NCI-H128 (cell line): ENCODE results near the gene TPST1.
"Not testable (repeated sequence)": the region's sequence is repeated elsewhere in the genome, so short reads cannot be mapped to it uniquely, and the experiment has no call there.

ENCODE experiments used
- DNase-seq: peaks from one replicate; lab custom pipeline; 2025; ENCODE audit not compliant: unreplicated experiment; lab: John Stamatoyannopoulos, UW

TPST1 gene

DNA sequence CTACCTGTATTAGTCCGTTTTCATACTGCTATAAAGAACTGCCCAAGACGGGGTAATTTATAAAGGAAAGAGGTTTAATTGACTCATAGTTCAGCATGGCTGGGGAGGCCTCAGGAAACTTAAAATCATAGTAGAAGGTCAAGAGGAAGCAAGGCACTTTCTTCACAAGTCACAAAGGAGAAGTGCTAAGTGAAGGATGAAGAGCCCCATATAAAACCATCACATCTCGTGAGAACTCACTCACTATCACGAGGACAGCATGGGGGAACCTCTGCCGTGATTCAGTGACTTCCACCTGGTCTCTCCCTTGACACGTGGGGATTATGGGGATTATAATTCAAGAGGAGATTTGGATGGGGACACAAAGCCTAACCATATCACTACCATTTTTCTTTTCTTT, 119.9 kb downstream of the TPST1 start:
- DNase-seq = not testable (repeated sequence)

DNA sequence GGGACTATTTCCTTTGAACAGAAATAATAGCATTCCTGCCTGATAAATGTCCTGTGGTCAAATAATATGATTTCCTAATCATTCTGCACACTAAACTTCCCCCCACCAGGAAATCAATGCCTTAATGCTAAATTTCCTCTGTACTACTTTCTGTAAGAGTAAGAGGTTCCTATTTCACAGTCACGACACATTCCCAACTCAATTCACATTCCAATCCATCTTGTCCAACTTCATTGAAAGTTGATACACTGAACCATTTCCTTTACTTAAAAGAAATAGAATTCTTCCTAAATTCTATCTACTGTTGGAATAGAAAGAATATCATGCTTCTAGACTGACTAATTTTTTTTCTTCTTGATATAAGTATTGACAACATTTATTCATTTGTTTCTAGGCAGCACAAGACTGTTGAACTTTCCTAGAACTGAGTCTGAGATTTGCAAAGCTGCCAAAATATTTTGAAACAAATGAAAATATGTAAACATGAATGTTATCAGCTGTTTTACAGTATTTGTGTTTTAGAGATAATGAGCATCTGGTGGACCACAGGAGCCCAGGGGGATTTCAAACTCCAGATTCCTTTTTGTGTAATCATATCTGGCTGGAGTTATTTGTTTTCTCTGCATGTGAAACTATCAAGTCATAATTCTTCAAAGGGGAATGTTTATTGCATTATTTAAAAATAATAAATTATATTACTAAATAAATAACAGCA, 121.5 kb downstream of the TPST1 start:
- DNase-seq = no peak

DNA sequence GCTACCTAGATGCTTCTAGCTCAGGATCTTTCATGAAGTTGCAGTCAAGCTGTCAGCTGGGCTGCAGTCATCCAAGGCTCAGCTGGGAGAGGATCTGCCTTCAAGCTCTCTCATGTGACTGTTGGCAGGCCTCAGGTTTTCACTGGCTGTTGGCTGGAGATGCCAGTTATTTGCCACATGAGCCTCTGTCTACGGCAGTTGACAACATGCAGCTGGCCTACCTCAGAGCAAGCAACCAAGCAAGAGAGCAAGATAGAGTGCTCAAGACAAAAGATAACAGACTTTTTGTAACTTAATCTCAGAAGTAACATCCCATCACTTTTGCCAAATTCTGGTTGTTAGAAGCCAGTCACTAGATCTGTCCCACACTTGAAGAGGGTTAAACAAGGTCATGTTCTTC, 125.8 kb downstream of the TPST1 start:
- no peak for DNase-seq

DNA sequence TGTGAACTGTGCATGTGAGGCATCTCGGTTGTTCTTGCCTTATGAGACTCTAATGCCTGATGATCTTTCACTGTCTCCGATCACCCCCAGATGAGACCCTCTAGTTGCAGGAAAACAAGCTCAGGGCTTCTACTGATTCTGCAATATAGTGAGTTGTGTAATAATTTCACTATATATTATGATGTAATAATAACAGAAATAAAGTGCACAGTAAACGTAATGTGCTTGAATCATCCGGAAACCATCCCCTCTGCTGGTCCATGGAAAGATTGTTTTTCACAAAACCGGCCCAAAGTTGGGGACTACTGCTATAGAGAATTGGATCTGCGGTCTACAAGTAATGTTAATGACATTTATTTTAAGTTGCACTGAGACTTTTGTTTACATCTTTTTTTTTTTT, 126.7 kb downstream of the TPST1 start:
- no peak for DNase-seq

DNA sequence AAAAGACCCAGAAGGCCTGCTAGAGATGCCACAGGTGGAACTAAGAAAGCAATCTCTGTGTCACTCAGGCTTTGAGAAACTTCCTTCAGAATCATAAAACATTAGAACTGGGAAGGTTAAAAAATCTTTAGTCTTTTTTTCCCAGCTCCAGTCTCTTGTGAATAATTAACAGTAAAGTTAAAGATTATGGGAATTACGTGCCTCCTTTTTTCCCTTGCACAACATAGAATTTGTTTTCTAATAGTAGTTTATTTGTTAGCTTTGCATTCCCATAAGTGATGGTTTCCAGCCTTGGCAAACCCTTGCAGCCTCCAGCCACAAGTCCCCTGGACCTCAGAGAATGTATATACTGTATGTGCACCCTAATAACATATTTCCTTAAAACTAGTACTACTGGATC, 128.3 kb downstream of the TPST1 start:
- DNase-seq = no peak

DNA sequence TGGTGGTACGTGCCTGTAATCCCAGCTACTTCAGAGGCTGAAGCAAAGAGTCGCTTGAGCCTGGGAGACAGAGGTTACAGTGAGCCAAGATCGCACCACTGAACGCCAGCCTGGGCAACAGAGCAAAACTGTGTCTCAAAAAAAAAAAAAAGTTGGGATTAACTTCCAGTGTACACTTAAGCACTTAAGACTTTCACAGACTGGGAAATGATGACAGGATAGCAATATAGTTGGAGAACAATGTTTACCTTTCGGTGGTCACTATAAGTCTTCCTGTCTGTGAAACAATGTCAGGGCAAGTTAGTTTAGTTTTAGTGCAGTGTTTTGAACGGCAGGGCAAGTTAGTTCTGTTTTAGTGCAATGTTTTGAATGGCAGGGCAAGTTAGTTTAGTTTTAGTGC, 130.2 kb downstream of the TPST1 start:
- no peak for DNase-seq

DNA sequence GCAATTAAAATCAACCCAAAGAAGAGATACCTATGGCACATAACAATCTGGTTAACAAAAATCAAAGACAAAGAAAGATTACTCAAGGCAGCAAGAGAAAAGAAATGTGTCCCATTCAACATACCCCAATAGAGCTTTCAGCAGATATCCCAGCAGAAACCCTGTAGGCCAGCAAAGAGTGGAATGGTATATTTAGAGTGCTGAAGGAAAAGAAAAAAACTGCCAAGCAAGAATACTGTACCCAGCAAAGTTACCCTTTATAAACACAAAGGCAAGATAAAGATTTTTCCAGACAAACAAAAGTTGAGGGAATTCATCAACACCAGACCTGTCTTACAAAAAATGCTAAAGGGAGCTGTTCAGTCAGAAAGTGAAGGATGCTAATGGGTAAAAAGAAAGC, 131.6 kb downstream of the TPST1 start:
- no peak for DNase-seq

DNA sequence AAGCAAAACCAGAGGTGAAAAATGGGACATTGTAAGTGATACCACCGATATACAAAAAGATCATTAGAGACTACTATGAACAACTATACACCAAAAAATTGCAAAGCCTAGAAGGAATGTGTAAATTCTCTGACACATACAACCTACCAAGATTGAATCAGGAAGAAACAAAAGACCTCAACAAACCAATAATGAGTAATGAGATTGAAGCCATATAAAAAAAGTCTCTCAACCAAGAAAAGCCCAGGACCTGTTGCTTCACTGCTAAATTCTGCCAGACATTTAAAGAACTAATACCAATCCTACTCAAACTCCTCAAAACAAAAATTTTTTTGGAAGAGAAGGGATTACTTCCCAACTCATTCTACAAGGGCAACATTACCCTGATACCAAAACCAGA, 134.0 kb downstream of the TPST1 start:
- DNase-seq = no peak

DNA sequence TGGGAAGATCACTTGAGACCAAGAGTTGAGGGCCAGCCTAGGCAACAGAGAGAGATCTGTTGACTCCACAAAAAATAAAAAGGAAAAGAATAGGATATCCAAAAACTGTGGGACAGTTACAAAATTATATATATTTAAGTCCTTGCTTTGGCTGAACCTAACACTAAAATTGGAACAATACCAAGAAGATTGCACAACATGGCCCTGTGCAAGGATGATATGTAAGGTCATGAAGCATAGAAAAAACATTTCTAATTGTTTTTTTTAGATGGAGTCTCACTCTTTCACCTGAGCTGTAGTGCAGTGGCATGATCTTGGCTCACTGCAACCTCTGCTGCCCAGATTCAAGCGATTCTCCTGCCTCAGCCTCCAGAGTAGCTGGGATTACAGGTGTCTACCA, 139.0 kb downstream of the TPST1 start:
- DNase-seq = no peak

DNA sequence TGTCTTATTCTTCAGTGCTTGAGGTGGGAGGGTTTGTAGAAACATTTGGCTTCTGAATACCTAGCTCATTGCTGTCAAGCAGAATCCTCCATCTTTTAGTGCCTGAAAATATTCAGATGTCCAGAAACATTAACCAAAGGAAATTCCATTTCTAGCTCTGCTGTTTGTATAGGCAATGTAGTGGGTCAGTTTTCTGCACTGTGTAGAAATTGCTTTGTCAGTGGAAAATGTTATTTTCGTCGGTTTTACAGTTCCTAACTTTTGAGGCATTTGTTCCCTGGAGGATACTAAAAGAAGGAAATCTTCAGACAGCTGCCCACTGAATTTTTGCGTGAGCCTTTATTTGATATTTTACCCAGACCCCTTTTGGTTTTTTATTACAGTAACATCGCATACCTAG, 143.4 kb downstream of the TPST1 start:
- DNase-seq = no peak

DNA sequence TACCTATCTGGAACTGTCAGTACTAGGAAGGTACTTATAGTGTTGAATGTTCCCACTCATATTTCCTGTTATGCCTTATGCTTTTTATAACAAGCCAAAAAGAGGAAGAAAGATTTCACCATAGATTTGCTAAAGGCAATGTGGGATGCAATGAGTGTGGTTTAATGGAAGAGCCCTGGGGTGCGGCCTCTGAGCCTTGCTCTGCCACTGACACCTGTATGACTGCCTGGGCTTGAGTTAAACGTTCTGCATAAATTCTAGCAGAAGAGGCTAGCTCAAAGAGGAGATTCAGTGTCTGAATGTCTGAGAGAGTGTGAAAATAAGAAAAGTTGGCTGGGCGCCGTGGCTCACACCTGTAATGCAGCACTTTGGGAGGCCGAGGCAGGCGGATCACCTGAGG, 143.8 kb downstream of the TPST1 start:
- no peak for DNase-seq

DNA sequence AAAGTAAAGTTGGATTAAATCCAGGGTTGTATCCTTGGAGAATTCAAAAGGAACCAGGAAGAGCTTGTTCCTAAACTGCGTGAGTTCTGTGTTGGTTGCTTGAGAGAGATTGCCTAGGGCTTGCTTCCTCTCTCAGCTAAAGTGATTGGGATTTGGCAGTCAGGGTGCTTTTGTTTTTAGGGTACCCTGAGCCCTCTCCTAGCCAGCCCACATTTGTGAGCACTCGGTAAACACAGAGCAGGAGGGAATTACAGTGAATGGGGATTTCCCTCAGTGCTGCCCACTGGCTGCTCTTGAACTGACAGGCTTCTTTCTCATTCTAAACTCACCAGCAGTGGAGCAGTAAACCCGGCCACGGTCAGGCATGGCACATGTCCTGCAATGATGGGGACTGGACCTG, 146.9 kb downstream of the TPST1 start:
- no peak for DNase-seq

DNA sequence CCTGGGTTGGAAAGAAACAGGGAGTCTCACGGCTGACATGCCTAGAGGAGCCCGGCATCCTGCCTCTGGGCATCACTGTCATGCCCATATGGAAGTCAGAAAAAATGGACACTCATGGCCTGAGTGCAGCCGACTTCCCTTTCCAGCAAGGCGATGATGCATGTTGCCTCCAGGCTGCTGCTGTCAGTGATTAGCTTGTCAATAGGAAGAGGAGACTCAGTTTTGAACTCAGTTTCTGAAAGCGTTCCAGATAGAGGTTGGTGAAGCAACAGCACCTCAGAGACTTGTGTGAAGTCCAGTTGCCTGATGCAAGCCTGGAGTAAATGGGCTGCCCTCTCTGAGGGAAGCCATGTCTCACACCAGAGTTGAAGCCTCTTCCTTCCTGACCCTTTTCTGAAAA, 148.4 kb downstream of the TPST1 start:
- no peak for DNase-seq

DNA sequence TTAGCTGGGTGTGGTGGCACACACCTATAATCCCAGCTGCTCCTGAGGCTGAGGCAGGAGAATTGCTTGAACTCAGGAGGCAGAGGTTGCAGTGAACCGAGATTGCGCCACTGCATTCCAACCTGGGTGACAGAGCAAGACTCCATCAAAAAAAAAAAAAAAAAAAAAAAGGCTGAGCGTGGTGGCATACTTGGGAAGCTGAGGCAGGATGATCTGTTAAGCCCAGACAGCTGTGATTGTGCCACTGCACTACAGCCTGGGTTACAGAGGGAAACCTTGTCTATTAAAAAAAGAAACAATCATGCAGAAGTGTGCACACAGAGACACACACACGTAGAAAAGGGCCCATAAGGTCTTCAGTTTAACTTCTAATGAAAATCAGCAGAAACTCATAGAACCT, 150.6 kb downstream of the TPST1 start:
- no peak for DNase-seq

DNA sequence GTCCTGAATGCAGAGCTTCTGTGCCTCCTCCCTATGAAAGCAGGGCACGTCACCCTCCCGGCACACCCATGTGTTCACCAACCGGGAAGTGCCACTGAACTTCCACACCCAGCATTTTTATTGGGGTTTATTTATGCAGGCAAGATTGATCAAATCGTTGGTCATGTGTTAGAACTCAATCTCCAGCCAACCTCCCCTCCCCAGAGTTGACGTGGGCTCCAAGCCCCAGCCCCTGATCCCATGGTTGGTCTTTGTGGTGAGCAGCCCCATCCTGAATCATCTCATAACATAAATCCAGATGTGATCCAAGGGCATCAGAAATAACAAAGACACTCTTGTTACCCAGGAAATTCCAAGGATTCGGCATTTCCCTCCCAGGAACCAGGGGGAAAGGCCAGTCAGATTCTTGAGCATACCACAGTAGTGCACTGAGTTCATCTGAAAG, 151.2 kb downstream of the TPST1 start:
- DNase-seq = no peak

DNA sequence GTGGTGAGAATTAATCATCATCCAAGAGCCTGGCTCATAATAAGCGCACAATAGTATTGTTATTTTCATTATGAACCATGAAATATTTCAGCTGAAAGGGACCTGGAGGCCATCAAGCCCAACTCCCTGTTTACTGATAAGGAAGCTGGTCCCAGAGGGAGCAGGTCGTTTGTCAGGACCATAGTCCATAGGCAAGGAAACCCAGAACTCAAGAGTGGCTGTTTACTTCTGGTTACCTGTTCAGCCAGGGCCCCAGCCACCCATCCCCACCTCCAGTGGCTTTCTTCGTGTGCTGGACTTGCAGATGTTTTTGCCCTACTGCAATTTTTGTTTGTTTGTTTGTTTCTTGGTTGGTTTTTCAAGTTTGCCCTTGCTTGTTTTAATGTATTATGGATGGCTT, 152.0 kb downstream of the TPST1 start:
- no peak for DNase-seq

DNA sequence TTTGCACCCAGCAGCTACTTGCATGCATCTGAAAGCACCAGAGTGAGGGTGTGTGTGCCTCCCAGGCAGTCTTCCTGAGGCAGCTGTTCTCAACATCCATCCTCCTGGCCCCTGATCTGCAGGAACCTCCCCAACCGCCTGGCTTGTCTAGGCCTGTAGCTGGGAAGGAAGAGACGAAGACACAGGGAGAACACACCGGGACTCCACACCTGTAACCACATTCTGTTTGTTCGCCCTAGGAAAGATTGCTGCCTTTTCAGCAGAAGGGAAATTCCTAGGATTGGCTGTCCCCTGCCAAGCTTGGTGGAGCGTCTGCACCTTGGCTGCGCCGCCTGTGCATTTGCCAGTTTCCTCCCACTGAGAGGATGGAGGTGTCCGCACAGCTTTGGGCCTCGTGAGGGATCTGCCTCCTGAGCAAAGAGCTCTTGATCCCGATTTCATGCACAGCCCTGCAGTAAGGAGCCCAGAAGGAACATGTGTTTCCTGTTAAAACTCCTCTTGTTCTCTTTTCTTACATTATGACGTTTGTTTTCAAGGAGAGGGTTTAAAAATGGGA, 154.6 kb downstream of the TPST1 start:
- DNase-seq = no peak

DNA sequence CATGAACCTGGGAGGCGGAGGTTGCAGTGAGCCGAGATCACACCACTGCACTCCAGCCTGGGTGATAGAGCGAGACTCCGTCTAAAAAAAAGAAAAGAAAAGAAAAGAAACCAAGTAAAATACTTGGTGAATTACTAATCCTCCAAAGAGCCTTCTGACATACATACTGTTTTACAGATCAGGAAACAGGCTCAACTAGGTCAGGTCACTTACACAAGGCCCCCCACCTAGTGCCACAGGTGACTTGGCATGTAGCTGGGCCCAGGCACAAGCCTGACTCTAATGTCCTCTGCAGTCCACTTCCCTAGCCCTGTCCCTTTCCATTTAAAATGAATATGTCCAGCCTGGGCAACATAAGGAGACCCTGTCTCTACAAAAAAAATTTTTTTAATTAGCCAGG, 157.0 kb downstream of the TPST1 start:
- DNase-seq = no peak

DNA sequence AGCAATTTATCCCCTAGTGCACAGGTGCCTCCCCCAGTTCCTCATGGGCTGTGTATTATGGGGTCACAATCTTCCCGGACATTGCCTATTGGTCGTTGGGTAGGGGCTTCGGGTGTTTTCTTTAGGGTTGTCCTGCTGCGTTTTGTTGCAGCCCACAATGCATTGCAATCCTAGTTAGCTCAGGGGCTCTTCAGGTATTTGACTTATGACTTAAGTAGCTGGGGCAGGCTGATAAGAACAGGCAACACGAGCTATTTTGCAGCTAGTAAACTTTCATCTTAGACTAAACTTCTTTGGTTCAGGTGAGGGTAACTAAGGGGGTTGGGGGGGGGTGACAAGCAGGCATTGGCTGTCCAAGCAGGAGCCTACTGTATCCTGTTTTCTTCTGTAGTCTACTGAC, 158.5 kb downstream of the TPST1 start:
- no peak for DNase-seq

DNA sequence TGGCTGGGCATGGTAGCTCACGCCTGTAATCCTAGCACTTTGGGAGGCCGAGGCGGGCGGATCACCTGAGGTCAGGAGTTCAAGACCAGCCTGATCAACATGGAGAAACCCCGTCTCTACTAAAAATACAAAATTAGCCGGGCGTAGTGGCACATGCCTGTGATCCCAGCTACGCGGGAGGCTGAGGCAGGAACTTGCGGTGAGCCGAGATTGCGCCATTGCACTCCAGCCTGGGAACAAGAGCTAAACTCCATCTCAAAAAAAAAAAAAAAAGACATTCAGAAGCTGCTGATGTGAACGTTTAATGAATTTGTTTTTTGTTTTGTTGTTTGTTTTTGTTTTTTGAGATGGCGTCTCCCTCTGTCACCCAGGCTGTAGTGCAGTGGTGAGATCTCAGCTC, 159.9 kb downstream of the TPST1 start:
- not testable (repeated sequence) for DNase-seq

DNA sequence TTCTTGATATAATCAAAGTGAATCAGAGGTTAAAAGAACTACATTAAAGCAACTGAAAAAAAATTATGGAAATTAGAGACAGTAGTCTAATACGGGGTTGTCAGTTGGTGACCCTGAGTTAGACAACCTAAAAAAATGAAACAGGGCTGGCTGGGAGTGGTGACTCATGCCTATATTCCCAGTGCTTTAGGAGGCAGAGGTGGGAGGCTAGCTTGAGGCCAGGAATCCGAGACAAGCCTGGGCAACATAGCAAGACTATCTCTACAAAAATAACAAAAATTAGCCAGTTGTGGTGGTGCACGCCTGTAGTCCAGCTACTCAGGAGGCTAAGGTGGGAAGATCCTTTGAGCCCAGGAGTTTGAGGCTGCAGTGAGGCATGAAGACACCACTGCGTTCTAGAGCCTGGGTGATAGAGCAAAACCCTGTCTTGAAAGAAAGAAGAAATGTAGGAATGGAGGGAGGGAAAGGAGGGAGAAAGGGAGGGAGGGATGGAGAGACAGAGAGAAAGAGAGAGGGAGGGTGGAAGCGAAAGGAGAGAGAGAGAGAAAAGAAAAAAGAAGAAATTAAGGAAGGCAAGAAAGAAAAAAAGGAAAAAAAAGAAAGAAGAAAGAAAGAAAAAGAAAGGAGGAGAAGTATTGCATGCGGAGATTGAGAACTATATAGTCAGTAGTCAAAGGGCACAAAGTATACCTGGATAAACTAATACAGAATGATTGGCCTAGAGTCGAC, 166.1 kb downstream of the TPST1 start:
- DNase-seq = no peak

DNA sequence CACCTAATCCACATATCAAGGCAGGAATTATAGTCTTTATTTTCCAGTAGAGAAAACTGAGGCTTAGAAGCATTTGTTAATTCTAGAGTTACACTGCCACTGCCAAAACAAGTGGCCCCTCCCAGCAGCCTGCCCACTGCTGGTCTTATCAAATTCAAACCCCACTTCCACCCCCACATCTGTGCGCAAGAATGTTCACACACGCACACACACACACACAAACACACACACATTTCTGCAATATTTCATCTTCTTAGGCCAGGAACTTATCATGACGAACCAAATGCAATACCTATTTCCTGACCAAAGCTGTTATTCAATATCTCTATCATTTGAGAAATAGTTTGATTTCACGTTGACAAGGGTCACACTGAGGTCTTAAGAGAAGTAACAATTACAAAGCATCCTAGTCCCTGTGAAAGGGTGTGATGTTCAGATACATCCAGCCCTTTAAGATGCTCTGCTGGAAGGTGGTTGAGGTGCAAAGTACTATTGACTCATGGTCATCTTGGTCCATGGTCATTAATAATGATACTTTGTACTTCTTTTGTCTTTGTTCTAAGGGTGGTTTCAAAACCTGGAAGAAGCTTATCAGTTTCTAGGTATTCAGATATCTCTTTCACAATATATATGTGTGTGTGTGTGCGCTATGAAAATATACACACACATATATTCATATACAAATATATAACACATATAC, 169.2 kb downstream of the TPST1 start:
- DNase-seq = not testable (repeated sequence)
